HCT116 (cell line): ENCODE data around the gene TSPAN11. TPM values are rescaled to one million over a fixed set of nuclear protein-coding genes. Genes with fewer than 3 reads are reported as not detected.

Experiments used
- ATAC-seq: fragments of 200-7000 bp; cut with Tn5 transposase; 2 replicates; pipeline ENCODE4 v1.9.1; 2020; ENCODE audit warnings: mild to moderate bottlenecking, moderate library complexity
- BruUV-seq: library from RNA; stranded (reverse); fragments of 400-500 nt; replicated peaks from 2 replicates; lab custom pipeline; 2021; lab: Mats Ljungman, UMichigan
- CTCF ChIA-PET: fragments of 300-600 bp; sonication (Branson Sonifier 250); formaldehyde crosslinking; loops from one replicate; lab custom pipeline; 2021; ENCODE audit warnings: antibody characterized with exemption; lab: Charles Lee
- POLR2A ChIA-PET: fragments of 300-600, 350-600 bp; sonication (Branson Sonifier 250); formaldehyde crosslinking; loops from one replicate; lab custom pipeline; 2021; ENCODE audit warnings: antibody characterized with exemption; lab: Charles Lee
- RAD21 ChIA-PET, 2 experiments: fragments of 300-600 bp; sonication (Branson Sonifier 250); formaldehyde crosslinking; loops; one replicate each; lab custom pipeline; 2023; ENCODE audit warnings: low total read pairs in 2 of 2; ENCODE audit not compliant: uncharacterized antibody in 2 of 2, unreplicated experiment in 2 of 2, low non-redundant PET in 1 of 2; lab: Charles Lee
- DNase-seq: peaks from one replicate; pipeline ENCODE4 v3.0.0-alpha.2; 2010; ENCODE audit warnings: low read depth, low spot score
- H2AFZ ChIP-seq: fragments of 200-600 bp; shearing (Covaris generic), sonication (generic); 2 replicates; pipeline ENCODE4 v1.6.1; 2017; ENCODE audit warnings: low read depth, mixed run types, mixed read lengths, antibody characterized with exemption, low read length; ENCODE audit not compliant: poor library complexity, severe bottlenecking
- H3K27ac ChIP-seq: 2 replicates; pipeline ENCODE4 v1.5.1; 2012; ENCODE audit warnings: low read depth, low read length
- H3K27me3 ChIP-seq: fragments of 200-600 bp; sonication (generic); 2 replicates; pipeline ENCODE4 v1.6.1; 2016; ENCODE audit warnings: mixed run types, low read length, mixed read lengths; ENCODE audit not compliant: insufficient read depth
- H3K36me3 ChIP-seq, 2 experiments: fragments of 200-500 bp in 1 of 2; fragments of 200-600 bp in 1 of 2; sonication (Bioruptor generic) in 1 of 2; sonication (generic) in 1 of 2; 2 replicates each; pipeline versions ENCODE4 v1.5.1 to v1.6.1; 2014 to 2016; ENCODE audit warnings: low read length in 2 of 2, inconsistent platforms in 1 of 2, mixed read lengths in 1 of 2, mixed run types in 1 of 2; ENCODE audit not compliant: insufficient read depth in 2 of 2, control insufficient read depth in 1 of 2
- H3K4me1 ChIP-seq, 2 experiments: fragments of 200-600 bp in 1 of 2; sonication (generic) in 1 of 2; 2 replicates each; pipeline versions ENCODE4 v1.5.1 to v1.6.1; 2012 to 2017; ENCODE audit warnings: low read length in 2 of 2, inconsistent platforms in 1 of 2, mild to moderate bottlenecking in 1 of 2, mixed read lengths in 1 of 2, mixed run types in 1 of 2, moderate library complexity in 1 of 2; ENCODE audit not compliant: insufficient read depth in 2 of 2, control insufficient read depth in 1 of 2
- H3K4me2 ChIP-seq: fragments of 200-600 bp; sonication (generic); 2 replicates; pipeline ENCODE4 v1.6.1; 2017; ENCODE audit warnings: mixed run types, low read length, mixed read lengths
- H3K4me3 ChIP-seq, 2 experiments: fragments of 200-600 bp in 1 of 2; sonication (generic) in 1 of 2; replicated peaks in 1 of 2; 2 replicates each; pipeline ENCODE4 v1.5.1; 2011 to 2016; ENCODE audit warnings: low read length in 2 of 2, control low read depth in 1 of 2, low read depth in 1 of 2, mild to moderate bottlenecking in 1 of 2, mixed read lengths in 1 of 2, mixed run types in 1 of 2
- H3K79me2 ChIP-seq: fragments of 200-600 bp; sonication (generic); 2 replicates; pipeline ENCODE4 v1.6.1; 2017; ENCODE audit warnings: mild to moderate bottlenecking, mixed run types, low read length, moderate library complexity, mixed read lengths; ENCODE audit not compliant: insufficient read depth
- H3K9ac ChIP-seq: fragments of 200-600 bp; sonication (generic); 2 replicates; pipeline ENCODE4 v1.6.1; 2016; ENCODE audit warnings: low read length, mixed read lengths
- H3K9me2 ChIP-seq: fragments of 200-600 bp; sonication (generic), shearing (Covaris generic); 2 replicates; pipeline ENCODE4 v1.6.1; 2017; ENCODE audit warnings: mixed run types, mild to moderate bottlenecking, moderate library complexity; ENCODE audit not compliant: insufficient read depth
- H3K9me3 ChIP-seq, 2 experiments: fragments of 200-500 bp in 1 of 2; fragments of 200-600 bp in 1 of 2; sonication (Bioruptor generic) in 1 of 2; sonication (generic) in 1 of 2; 2 replicates each; pipeline ENCODE4 v1.6.1; 2014 to 2017; ENCODE audit warnings: low read length in 2 of 2, mixed read lengths in 2 of 2, inconsistent platforms in 1 of 2, low read depth in 1 of 2, mild to moderate bottlenecking in 1 of 2, mixed run types in 1 of 2, moderate library complexity in 1 of 2; ENCODE audit not compliant: control insufficient read depth in 1 of 2, insufficient read depth in 1 of 2
- H4K20me1 ChIP-seq: fragments of 200-600 bp; sonication (generic), shearing (Covaris generic); 2 replicates; pipeline ENCODE4 v1.6.1; 2017; ENCODE audit warnings: mixed run types, mild to moderate bottlenecking, moderate library complexity; ENCODE audit not compliant: insufficient read depth
- ATF3 ChIP-seq: IDR thresholded peaks from 2 replicates; pipeline ENCODE4 v1.6.1; 2012
- CEBPB ChIP-seq: IDR thresholded peaks from 2 replicates; pipeline ENCODE4 v1.6.1; 2012; ENCODE audit warnings: low read depth
- EZH2phosphoT487 ChIP-seq: fragments of 200-600 bp; IDR thresholded peaks from 2 replicates; pipeline ENCODE4 v1.6.1; 2018; ENCODE audit warnings: antibody characterized with exemption, borderline replicate concordance
- FOSL1 ChIP-seq: IDR thresholded peaks from 2 replicates; pipeline ENCODE4 v1.6.1; 2012; ENCODE audit warnings: low read depth
- JUND ChIP-seq: IDR thresholded peaks from 2 replicates; pipeline ENCODE4 v1.6.1; 2012
- POLR2A ChIP-seq: IDR thresholded peaks from 2 replicates; pipeline ENCODE4 v1.7.0; 2011; ENCODE audit warnings: borderline replicate concordance; ENCODE audit not compliant: insufficient read depth, insufficient read length; ENCODE audit errors: extremely low read depth
- RAD21 ChIP-seq: IDR thresholded peaks from 2 replicates; pipeline ENCODE4 v1.6.1; 2012; ENCODE audit warnings: low read depth, mild to moderate bottlenecking
- SIN3A ChIP-seq: IDR thresholded peaks from 2 replicates; pipeline ENCODE4 v1.6.1; 2012; ENCODE audit warnings: low read depth
- SP1 ChIP-seq: IDR thresholded peaks from 2 replicates; pipeline ENCODE4 v1.6.1; 2012; ENCODE audit warnings: low read depth
- YY1 ChIP-seq: IDR thresholded peaks from 2 replicates; pipeline ENCODE4 v1.6.1; 2011; ENCODE audit warnings: low read length, low read depth, moderate library complexity, mild to moderate bottlenecking; ENCODE audit not compliant: insufficient replicate concordance; ENCODE audit errors: extremely low read depth
- ZFX ChIP-seq: fragments of 450-650 bp; IDR thresholded peaks from 2 replicates; pipeline ENCODE4 v1.6.1; 2017
- intact Hi-C: fragments of 100-400 bp; cut with micrococcal nuclease; formaldehyde crosslinking; loops from 2 replicates; pipeline ENCODE4 v1.10.0; 2022
- total RNA-seq: library from RNA; stranded (reverse); gene quantifications from one replicate; pipeline ENCODE4 v1.2.1, GENCODE V29; 2021; ENCODE audit not compliant: unreplicated experiment
- TF ChIP-seq, protein P1 (sequence below): IDR thresholded peaks from 2 replicates; pipeline ENCODE4 v1.6.1; 2012; ENCODE audit warnings: low read depth

The TSPAN11 gene
- total RNA-seq, 1 experiment from 2014 or later, result not detected

DNA sequence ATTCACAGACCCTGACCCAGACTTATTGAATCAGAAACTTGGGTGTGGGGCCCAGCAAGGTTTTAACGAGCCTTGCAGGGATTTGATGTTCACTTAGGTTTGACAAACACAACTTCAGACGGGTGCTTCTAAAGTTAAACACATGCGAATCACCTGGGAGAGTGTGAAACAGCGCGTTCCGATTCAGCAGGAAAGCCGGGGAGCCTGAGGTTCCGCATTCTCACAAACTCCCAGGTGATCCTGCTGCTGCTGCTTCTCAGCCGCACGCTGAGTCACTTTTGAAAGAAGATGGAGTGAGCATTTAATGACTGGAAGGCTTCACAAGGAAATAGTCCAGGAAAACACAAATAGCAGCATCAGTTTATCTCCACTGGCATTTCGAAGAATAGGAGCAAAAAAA lies 102.9 kb downstream of the TSPAN11 start:
- Histone ChIP-seq H3K36me3 (no peaks in the 10 kb centered on the region), H3K79me2 (no peaks in the 10 kb centered on the region), H3K27me3 (no peaks in the 10 kb centered on the region), H3K4me1 (peaks cover 8 to 9% of the 10 kb centered on the region in 2 experiments), H3K27ac (no peak overlapping the region), H3K4me2 (no peak overlapping the region), H3K9ac (no peak overlapping the region), H2AFZ (no peak overlapping the region), H3K4me3 (no peak overlapping the region), H3K9me2 (no peaks in the 10 kb centered on the region)
- BruUV-seq, result no TSS peak
- DNase-seq (no peak), ATAC-seq (no peak)
- intact Hi-C loops, result no loop called here
- RAD21 ChIA-PET, result no interaction called here
- POLR2A ChIA-PET, result no interaction called here
- CTCF ChIA-PET, result no interaction called here
- TF ChIP-seq EZH2phosphoT487 (no peak), POLR2A (no peak), JUND (no peak), RAD21 (no peak), CEBPB (no peak), ZFX (no peak), YY1 (no peak), ATF3 (no peak), SP1 (no peak), FOSL1 (no peak), SIN3A (no peak)
- TF ChIP-seq, protein P1, sequence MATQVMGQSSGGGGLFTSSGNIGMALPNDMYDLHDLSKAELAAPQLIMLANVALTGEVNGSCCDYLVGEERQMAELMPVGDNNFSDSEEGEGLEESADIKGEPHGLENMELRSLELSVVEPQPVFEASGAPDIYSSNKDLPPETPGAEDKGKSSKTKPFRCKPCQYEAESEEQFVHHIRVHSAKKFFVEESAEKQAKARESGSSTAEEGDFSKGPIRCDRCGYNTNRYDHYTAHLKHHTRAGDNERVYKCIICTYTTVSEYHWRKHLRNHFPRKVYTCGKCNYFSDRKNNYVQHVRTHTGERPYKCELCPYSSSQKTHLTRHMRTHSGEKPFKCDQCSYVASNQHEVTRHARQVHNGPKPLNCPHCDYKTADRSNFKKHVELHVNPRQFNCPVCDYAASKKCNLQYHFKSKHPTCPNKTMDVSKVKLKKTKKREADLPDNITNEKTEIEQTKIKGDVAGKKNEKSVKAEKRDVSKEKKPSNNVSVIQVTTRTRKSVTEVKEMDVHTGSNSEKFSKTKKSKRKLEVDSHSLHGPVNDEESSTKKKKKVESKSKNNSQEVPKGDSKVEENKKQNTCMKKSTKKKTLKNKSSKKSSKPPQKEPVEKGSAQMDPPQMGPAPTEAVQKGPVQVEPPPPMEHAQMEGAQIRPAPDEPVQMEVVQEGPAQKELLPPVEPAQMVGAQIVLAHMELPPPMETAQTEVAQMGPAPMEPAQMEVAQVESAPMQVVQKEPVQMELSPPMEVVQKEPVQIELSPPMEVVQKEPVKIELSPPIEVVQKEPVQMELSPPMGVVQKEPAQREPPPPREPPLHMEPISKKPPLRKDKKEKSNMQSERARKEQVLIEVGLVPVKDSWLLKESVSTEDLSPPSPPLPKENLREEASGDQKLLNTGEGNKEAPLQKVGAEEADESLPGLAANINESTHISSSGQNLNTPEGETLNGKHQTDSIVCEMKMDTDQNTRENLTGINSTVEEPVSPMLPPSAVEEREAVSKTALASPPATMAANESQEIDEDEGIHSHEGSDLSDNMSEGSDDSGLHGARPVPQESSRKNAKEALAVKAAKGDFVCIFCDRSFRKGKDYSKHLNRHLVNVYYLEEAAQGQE, result no peak
- TF ChIP-seq, all 23 proteins: peak for 0
- no peaks in the 10 kb centered on the region for H3K9me3 ChIP-seq
- no peaks in the 10 kb centered on the region for H4K20me1 ChIP-seq
